BLaER1 treated with 17β-estradiol and CSF1 and Interleukin-3, amounts not matched to agents 10 nM and 100 nM (cell line): ENCODE data around the gene ALOX12B.
A peak's percentile ranks its signal among the peaks of the same experiment; 100 is the strongest.
"Not testable (repeated sequence)": the region's sequence is repeated elsewhere in the genome, so short reads cannot be mapped to it uniquely, and the experiment has no call there.

Source experiments
- H3K27ac ChIP-seq, 11 experiments: shearing (Covaris generic); formaldehyde crosslinking; 2 replicates each; pipeline ENCODE4 v1.8.1; 2022
- H3K27me3 ChIP-seq, 11 experiments: shearing (Covaris generic); formaldehyde crosslinking; 2 replicates each; pipeline ENCODE4 v1.8.1; 2022
- H3K36me3 ChIP-seq, 11 experiments: shearing (Covaris generic); formaldehyde crosslinking; 2 replicates each; pipeline ENCODE4 v1.8.1; 2022
- H3K4me1 ChIP-seq, 10 experiments: shearing (Covaris generic); formaldehyde crosslinking; 2 replicates each; pipeline ENCODE4 v1.8.1; 2022
- H3K4me2 ChIP-seq, 11 experiments: shearing (Covaris generic); formaldehyde crosslinking; 2 replicates each; pipeline ENCODE4 v1.8.1; 2022
- H3K4me3 ChIP-seq, 10 experiments: shearing (Covaris generic); formaldehyde crosslinking; 2 replicates each; pipeline ENCODE4 v1.8.1; 2022
- H3K9ac ChIP-seq, 11 experiments: shearing (Covaris generic); formaldehyde crosslinking; 2 replicates each; pipeline ENCODE4 v1.8.1; 2022
- H3K9me3 ChIP-seq, 11 experiments: shearing (Covaris generic); formaldehyde crosslinking; replicated peaks in 1 of 11; 2 replicates each; pipeline ENCODE4 v1.8.1; 2022
- H4K20me1 ChIP-seq, 11 experiments: shearing (Covaris generic); formaldehyde crosslinking; 2 replicates each; pipeline ENCODE4 v1.8.1; 2022
- Cebpa-rat ChIP-seq, 11 experiments: shearing (Covaris generic); IDR thresholded peaks; 2 replicates each; pipeline ENCODE4 v1.8.1; 2022

ALOX12B gene

GRCh38 chr17:8081876-8082275 lies 5.6 kb downstream of the ALOX12B start:
- no peak for TF ChIP-seq Cebpa-rat (IDR thresholded peaks at IDR 0.05)
- Histone ChIP-seq H3K9ac (no peak overlapping the region), H3K9me3 (no peaks in the 10 kb centered on the region), H3K4me3 (no peak overlapping the region), H4K20me1 (no peaks in the 10 kb centered on the region), H3K4me1 (peaks cover 0 to 17% (median 11%) of the 10 kb centered on the region in 10 experiments; a peak in 11 of 20 replicates), H3K27me3 (peaks cover 18 to 34% (median 23%) of the 10 kb centered on the region in 11 experiments), H3K36me3 (no peaks in the 10 kb centered on the region), H3K4me2 (no peak overlapping the region), H3K27ac (no peak overlapping the region)

GRCh38 chr17:8080799-8081219 lies 6.7 kb downstream of the ALOX12B start:
- TF ChIP-seq Cebpa-rat (IDR thresholded peaks at IDR 0.05), result no peak
- H3K9me3 ChIP-seq, result no peaks in the 10 kb centered on the region
- no peak overlapping the region for H3K27ac ChIP-seq
- H3K4me1 ChIP-seq, result peaks cover 0 to 17% (median 11%) of the 10 kb centered on the region in 10 experiments; a peak in 11 of 20 replicates
- no peaks in the 10 kb centered on the region for H4K20me1 ChIP-seq
- H3K4me2 ChIP-seq, result peak overlapping the region in 3 of 11 experiments; percentile 83 to 92 (median 90); a peak in 3 of 22 replicates
- no peak overlapping the region for H3K9ac ChIP-seq
- H3K4me3 ChIP-seq, result no peak overlapping the region
- H3K36me3 ChIP-seq, result no peaks in the 10 kb centered on the region
- peaks cover 18 to 45% (median 29%) of the 10 kb centered on the region in 11 experiments for H3K27me3 ChIP-seq

GRCh38 chr17:8080208-8080798 lies 7.2 kb downstream of the ALOX12B start:
- Histone ChIP-seq H4K20me1 (no peaks in the 10 kb centered on the region), H3K4me2 (peak overlapping the region; percentile 80 to 98 (median 92)), H3K9me3 (no peaks in the 10 kb centered on the region), H3K27ac (no peak overlapping the region), H3K9ac (peak overlapping the region in 9 of 11 experiments; percentile 48 to 74 (median 65); a peak in 12 of 22 replicates), H3K36me3 (no peaks in the 10 kb centered on the region), H3K4me1 (peaks cover 0 to 17% (median 11%) of the 10 kb centered on the region in 10 experiments; a peak in 11 of 20 replicates), H3K4me3 (peak overlapping the region; percentile 45 to 69 (median 52); a peak in 17 of 20 replicates), H3K27me3 (peaks cover 23 to 50% (median 34%) of the 10 kb centered on the region in 11 experiments)
- no peak for TF ChIP-seq Cebpa-rat (IDR thresholded peaks at IDR 0.05)

- Histone ChIP-seq H3K9ac (peak overlapping the region; percentile 26 to 74 (median 62); a peak in 19 of 22 replicates), H3K36me3 (no peaks in the 10 kb centered on the region), H3K27ac (no peak overlapping the region), H3K4me1 (peaks cover 0 to 17% (median 11%) of the 10 kb centered on the region in 10 experiments; a peak in 11 of 20 replicates), H3K4me3 (peak overlapping the region; percentile 45 to 69 (median 52); a peak in 19 of 20 replicates), H3K27me3 (peaks cover 30 to 57% (median 41%) of the 10 kb centered on the region in 11 experiments), H3K9me3 (no peaks in the 10 kb centered on the region), H4K20me1 (no peaks in the 10 kb centered on the region; a peak in 1 of 22 replicates), H3K4me2 (peak overlapping the region; percentile 80 to 98 (median 92))
- no peak for TF ChIP-seq Cebpa-rat (IDR thresholded peaks at IDR 0.05)
Measured at GRCh38 chr17:8079291-8080207, 8.0 kb downstream of the ALOX12B start.

GRCh38 chr17:8077939-8078338 lies 9.6 kb downstream of the ALOX12B start:
- Histone ChIP-seq H3K4me1 (peaks cover 3 to 26% (median 21%) of the 10 kb centered on the region in 10 experiments; a peak in 18 of 20 replicates), H3K27me3 (peaks cover 46 to 73% (median 57%) of the 10 kb centered on the region in 11 experiments)
- not testable (repeated sequence) for H3K4me2 ChIP-seq, H3K4me3 ChIP-seq, H3K9ac ChIP-seq, H3K36me3 ChIP-seq, H3K9me3 ChIP-seq, H4K20me1 ChIP-seq, H3K27ac ChIP-seq

- no peak for TF ChIP-seq Cebpa-rat (IDR thresholded peaks at IDR 0.05)
- H4K20me1 ChIP-seq, result peaks cover 0 to 18% (median 0%) of the 10 kb centered on the region in 11 experiments; a peak in 4 of 22 replicates
- no peaks in the 10 kb centered on the region for H3K36me3 ChIP-seq
- peaks cover 59 to 86% (median 70%) of the 10 kb centered on the region in 11 experiments for H3K27me3 ChIP-seq
- no peak overlapping the region for H3K4me2 ChIP-seq
- no peak overlapping the region for H3K4me3 ChIP-seq
- peaks cover 9 to 34% (median 27%) of the 10 kb centered on the region in 10 experiments; a peak in 18 of 20 replicates for H3K4me1 ChIP-seq
- no peak overlapping the region for H3K27ac ChIP-seq
- H3K9ac ChIP-seq, result no peak overlapping the region
- no peaks in the 10 kb centered on the region for H3K9me3 ChIP-seq
Measured at GRCh38 chr17:8076502-8077266, 10.8 kb downstream of the ALOX12B start.

GRCh38 chr17:8075574-8076342 lies 11.8 kb downstream of the ALOX12B start:
- no peak overlapping the region for H3K4me3 ChIP-seq
- H3K36me3 ChIP-seq, result no peaks in the 10 kb centered on the region
- H3K9me3 ChIP-seq, result no peaks in the 10 kb centered on the region
- H3K4me1 ChIP-seq, result peaks cover 12 to 37% (median 27%) of the 10 kb centered on the region in 10 experiments; a peak in 18 of 20 replicates
- peaks cover 68 to 92% (median 79%) of the 10 kb centered on the region in 11 experiments for H3K27me3 ChIP-seq
- H4K20me1 ChIP-seq, result peaks cover 0 to 18% (median 0%) of the 10 kb centered on the region in 11 experiments; a peak in 4 of 22 replicates
- H3K9ac ChIP-seq, result no peak overlapping the region
- H3K27ac ChIP-seq, result no peak overlapping the region
- no peak overlapping the region for H3K4me2 ChIP-seq
- no peak for TF ChIP-seq Cebpa-rat (IDR thresholded peaks at IDR 0.05)

GRCh38 chr17:8075081-8075480 lies 12.4 kb downstream of the ALOX12B start:
- Histone ChIP-seq H3K27me3 (peaks cover 68 to 92% (median 80%) of the 10 kb centered on the region in 11 experiments), H4K20me1 (peaks cover 0 to 18% (median 0%) of the 10 kb centered on the region in 11 experiments; a peak in 4 of 22 replicates), H3K4me1 (peaks cover 13 to 38% (median 26%) of the 10 kb centered on the region in 10 experiments; a peak in 18 of 20 replicates), H3K36me3 (no peaks in the 10 kb centered on the region), H3K4me3 (no peak overlapping the region), H3K9me3 (no peaks in the 10 kb centered on the region), H3K4me2 (no peak overlapping the region), H3K9ac (no peak overlapping the region), H3K27ac (no peak overlapping the region)
- TF ChIP-seq Cebpa-rat (IDR thresholded peaks at IDR 0.05), result no peak
